ENCODE data around the gene HMGN4. TPM values are rescaled to one million over a fixed set of nuclear protein-coding genes. Genes with fewer than 3 reads are reported as not detected.

HMGN4 gene
- polyA plus RNA-seq, 1 donor from 2014 or later, result 125 TPM

GRCh38 chr6:26553635-26554446, 15.7 kb downstream of the HMGN4 start:
- Histone ChIP-seq H3K4me2 (ENCODE audit: low read length) (peak overlapping the region; percentile 71), H3K4me3 (ENCODE audit: low read length) (peak overlapping the region; percentile 70), H3K27ac (ENCODE audit: low read length) (no peak overlapping the region), H3F3A (ENCODE audit: insufficient read depth, low read length, poor library complexity, severe bottlenecking) (peaks cover 4% of the 10 kb centered on the region), H3K27me3 (ENCODE audit: insufficient read depth, low read depth, low read length) (no peaks in the 10 kb centered on the region), H2AFZ (ENCODE audit: low read depth, low read length) (no peak overlapping the region), H3K79me2 (replicated peaks; ENCODE audit: insufficient read depth, low read length) (no peaks in the 10 kb centered on the region), H4K20me1 (ENCODE audit: insufficient read depth) (no peaks in the 10 kb centered on the region), H3K9me3 (ENCODE audit: low read length) (no peaks in the 10 kb centered on the region), H3K36me3 (ENCODE audit: insufficient read depth, low read length) (no peaks in the 10 kb centered on the region), H3K9me2 (ENCODE audit: insufficient read depth, low read length) (no peaks in the 10 kb centered on the region), H3K9ac (ENCODE audit: low read length) (peak overlapping the region; percentile 7)
- TF ChIP-seq EZH2 (IDR thresholded peaks at IDR 0.05; ENCODE audit: borderline replicate concordance, insufficient read depth, low read length, poor library complexity, severe bottlenecking), result no peak
- TF ChIP-seq SMC3 (conservative IDR thresholded peaks at IDR 0.05; ENCODE audit: poor library complexity), result no peak
- no peak for TF ChIP-seq TAF1 (IDR thresholded peaks at IDR 0.05; ENCODE audit: low read depth)
- no peak for TF ChIP-seq MXI1 (conservative IDR thresholded peaks at IDR 0.05; ENCODE audit: poor library complexity, severe bottlenecking)
- TF ChIP-seq EP300 (conservative IDR thresholded peaks at IDR 0.05; ENCODE audit: poor library complexity, severe bottlenecking), result no peak

- TF ChIP-seq SMC3 (conservative IDR thresholded peaks at IDR 0.05; ENCODE audit: poor library complexity), result no peak
- no peak for TF ChIP-seq TAF1 (IDR thresholded peaks at IDR 0.05; ENCODE audit: low read depth)
- TF ChIP-seq RAD21 (conservative IDR thresholded peaks at IDR 0.05), result no peak
- TF ChIP-seq EP300 (conservative IDR thresholded peaks at IDR 0.05; ENCODE audit: poor library complexity, severe bottlenecking), result no peak
- no peak for TF ChIP-seq CTCF (IDR thresholded peaks at IDR 0.05; ENCODE audit: poor library complexity, severe bottlenecking)
- TF ChIP-seq REST (IDR thresholded peaks at IDR 0.05; ENCODE audit: borderline replicate concordance), result no peak
- TF ChIP-seq MXI1 (conservative IDR thresholded peaks at IDR 0.05; ENCODE audit: poor library complexity, severe bottlenecking), result no peak
- no peak for TF ChIP-seq EZH2 (IDR thresholded peaks at IDR 0.05; ENCODE audit: borderline replicate concordance, insufficient read depth, low read length, poor library complexity, severe bottlenecking)
- TF ChIP-seq POLR2AphosphoS5 (IDR thresholded peaks at IDR 0.05), result no peak
- H4K20me1 ChIP-seq (ENCODE audit: insufficient read depth), result no peaks in the 10 kb centered on the region
- no peaks in the 10 kb centered on the region for H3K9me2 ChIP-seq (ENCODE audit: insufficient read depth, low read length)
- H3K4me2 ChIP-seq (ENCODE audit: low read length), result peak overlapping the region; percentile 71
- no peaks in the 10 kb centered on the region for H3K9me3 ChIP-seq (ENCODE audit: low read length)
- no peaks in the 10 kb centered on the region for H3K36me3 ChIP-seq (ENCODE audit: insufficient read depth, low read length)
- no peaks in the 10 kb centered on the region for H3K27me3 ChIP-seq (ENCODE audit: insufficient read depth, low read depth, low read length)
- H2AFZ ChIP-seq (ENCODE audit: low read depth, low read length), result no peak overlapping the region
- peaks cover 4% of the 10 kb centered on the region for H3F3A ChIP-seq (ENCODE audit: insufficient read depth, low read length, poor library complexity, severe bottlenecking)
- H3K9ac ChIP-seq (ENCODE audit: low read length), result no peak overlapping the region
- H3K79me2 ChIP-seq (replicated peaks; ENCODE audit: insufficient read depth, low read length), result no peaks in the 10 kb centered on the region
- H3K4me3 ChIP-seq (ENCODE audit: low read length), result peak overlapping the region; percentile 70
- H3K27ac ChIP-seq (ENCODE audit: low read length), result no peak overlapping the region
These were observed 16.2 kb downstream of the HMGN4 start for GRCh38 chr6:26554447-26554696.

Measured in neural cell (in vitro differentiated cells).